H1 (cell line): ENCODE results near the gene CCT4. TPM values are rescaled to one million over a fixed set of nuclear protein-coding genes. Genes with fewer than 3 reads are reported as not detected.

ENCODE experiments used
- CTCF ChIA-PET: fragments of 300-600 bp; sonication (Branson Sonifier 250); formaldehyde crosslinking; loops from one replicate; lab custom pipeline; 2021; ENCODE audit not compliant: partially characterized antibody; lab: Charles Lee
- POLR2A ChIA-PET: fragments of 300-600 bp; sonication (Branson Sonifier 250); formaldehyde crosslinking; loops from one replicate; lab custom pipeline; 2021; ENCODE audit warnings: inconsistent platforms; ENCODE audit not compliant: partially characterized antibody; lab: Charles Lee
- DNase-seq, 2 experiments: peaks; one replicate each; pipeline versions ENCODE4 v3.0.0 to v3.0.0-alpha.2; 2010 to 2022; ENCODE audit warnings: low spot score in 2 of 2, low read depth in 1 of 2, mixed read lengths in 1 of 2
- FAIRE-seq: peaks from 2 replicates; lab custom pipeline; 2011; peaks lifted over from hg19 to GRCh38; lab: Jason Lieb, UNC
- H2AFZ ChIP-seq: 2 replicates; pipeline ENCODE4 v1.8.1; 2012; ENCODE audit warnings: low read length, inconsistent platforms
- H2AK5ac ChIP-seq: 2 replicates; pipeline ENCODE4 v1.6.1; 2013; ENCODE audit warnings: low read depth, low read length
- H2BK120ac ChIP-seq: replicated peaks from 2 replicates; pipeline ENCODE3; 2013; ENCODE audit warnings: low read depth, low read length, inconsistent platforms
- H2BK12ac ChIP-seq: 2 replicates; pipeline ENCODE4 v1.6.1; 2013; ENCODE audit warnings: low read depth, low read length
- H2BK15ac ChIP-seq: 2 replicates; pipeline ENCODE4 v1.6.1; 2013; ENCODE audit warnings: low read length
- H2BK20ac ChIP-seq: 2 replicates; pipeline ENCODE4 v1.6.1; 2013; ENCODE audit warnings: low read length
- H2BK5ac ChIP-seq: 2 replicates; pipeline ENCODE4 v1.6.1; 2013; ENCODE audit warnings: low read depth, low read length
- H3K14ac ChIP-seq: 2 replicates; pipeline ENCODE4 v1.6.1; 2013; ENCODE audit warnings: inconsistent platforms; ENCODE audit not compliant: insufficient read length
- H3K18ac ChIP-seq: 2 replicates; pipeline ENCODE4 v1.6.1; 2013; ENCODE audit warnings: low read length; ENCODE audit errors: extremely low read depth
- H3K23ac ChIP-seq: 2 replicates; pipeline ENCODE4 v1.6.1; 2013; ENCODE audit warnings: inconsistent platforms; ENCODE audit not compliant: insufficient read length
- H3K23me2 ChIP-seq: 2 replicates; pipeline ENCODE4 v1.6.1; 2013; ENCODE audit warnings: low read depth, low read length
- H3K27ac ChIP-seq: 2 replicates; pipeline ENCODE4 v1.6.1; 2011; ENCODE audit warnings: low read depth, low read length, inconsistent platforms
- H3K27me3 ChIP-seq, 4 experiments: replicated peaks in 1 of 4; 1 replicate in 1 of 4; 2 replicates in 3 of 4; pipeline versions ENCODE4 v1.6.1 to v1.8.1; 2011 to 2013; ENCODE audit warnings: low read length in 3 of 4, mild to moderate bottlenecking in 3 of 4, inconsistent platforms in 2 of 4, mixed read lengths in 2 of 4, moderate library complexity in 1 of 4; ENCODE audit not compliant: control insufficient read depth in 3 of 4, insufficient read depth in 3 of 4; ENCODE audit errors: extremely low read depth in 1 of 4
- H3K36me3 ChIP-seq, 4 experiments: 2 replicates each; pipeline versions ENCODE4 v1.6.1 to v1.8.1; 2011 to 2013; ENCODE audit warnings: mild to moderate bottlenecking in 4 of 4, low read length in 3 of 4, moderate library complexity in 2 of 4, control low read depth in 1 of 4, inconsistent platforms in 1 of 4; ENCODE audit not compliant: insufficient read depth in 4 of 4, control insufficient read depth in 2 of 4
- H3K4ac ChIP-seq: replicated peaks from 2 replicates; pipeline ENCODE3; 2013; ENCODE audit warnings: low read length, low read depth, mixed read lengths, inconsistent platforms; ENCODE audit not compliant: insufficient read length
- H3K4me1 ChIP-seq, 4 experiments: replicated peaks in 1 of 4; 1 replicate in 1 of 4; 2 replicates in 3 of 4; pipeline versions ENCODE4 v1.6.1 to v1.8.1; 2011 to 2013; ENCODE audit warnings: low read length in 3 of 4, inconsistent platforms in 2 of 4, mixed read lengths in 1 of 4; ENCODE audit not compliant: insufficient read depth in 4 of 4, control insufficient read depth in 3 of 4
- H3K4me2 ChIP-seq, 2 experiments: 2 replicates each; pipeline versions ENCODE4 v1.6.1 to v1.8.1; 2011 to 2013; ENCODE audit warnings: low read depth in 2 of 2, low read length in 2 of 2, control low read depth in 1 of 2, inconsistent platforms in 1 of 2, mild to moderate bottlenecking in 1 of 2; ENCODE audit not compliant: insufficient read depth in 1 of 2
- H3K4me3 ChIP-seq, 4 experiments: fragments of 200-600, 300-600 bp in 1 of 4; sonication (generic), shearing (Covaris generic), sonication (Bioruptor Twin) in 1 of 4; 2 replicates each; pipeline versions ENCODE4 v1.5.1 to v1.8.1; 2011 to 2016; ENCODE audit warnings: low read length in 4 of 4, low read depth in 3 of 4, control low read depth in 2 of 4, inconsistent platforms in 2 of 4, mild to moderate bottlenecking in 2 of 4, mixed read lengths in 1 of 4, moderate library complexity in 1 of 4; ENCODE audit not compliant: insufficient read depth in 2 of 4; ENCODE audit errors: extremely low read depth in 1 of 4
- H3K56ac ChIP-seq: replicated peaks from 2 replicates; pipeline ENCODE3; 2013; ENCODE audit warnings: low read depth, mild to moderate bottlenecking, mixed read lengths, low read length, inconsistent platforms; ENCODE audit not compliant: insufficient read length
- H3K79me1 ChIP-seq: 2 replicates; pipeline ENCODE4 v1.6.1; 2013; ENCODE audit warnings: low read depth, low read length, control low read depth
- H3K79me2 ChIP-seq, 2 experiments: 2 replicates each; pipeline versions ENCODE4 v1.6.1 to v1.8.1; 2012 to 2013; ENCODE audit warnings: low read length in 2 of 2, mild to moderate bottlenecking in 2 of 2, inconsistent platforms in 1 of 2; ENCODE audit not compliant: insufficient read depth in 2 of 2, control insufficient read depth in 1 of 2
- H3K9ac ChIP-seq, 4 experiments: replicated peaks in 1 of 4; 1 replicate in 1 of 4; 2 replicates in 3 of 4; pipeline versions ENCODE4 v1.6.1 to v1.8.1; 2011 to 2013; ENCODE audit warnings: low read depth in 3 of 4, low read length in 3 of 4, control low read depth in 2 of 4, mild to moderate bottlenecking in 2 of 4, moderate library complexity in 2 of 4, inconsistent platforms in 1 of 4; ENCODE audit errors: extremely low read depth in 1 of 4
- H3K9me3 ChIP-seq, 2 experiments: 2 replicates each; pipeline versions ENCODE4 v1.6.1 to v1.8.1; 2012 to 2013; ENCODE audit warnings: mild to moderate bottlenecking in 2 of 2, moderate library complexity in 2 of 2, control low read depth in 1 of 2, inconsistent platforms in 1 of 2, low read depth in 1 of 2, low read length in 1 of 2, mixed read lengths in 1 of 2; ENCODE audit not compliant: insufficient read depth in 2 of 2
- H4K20me1 ChIP-seq, 2 experiments: replicated peaks in 1 of 2; 2 replicates each; pipeline versions ENCODE3 to v1.8.1; 2011 to 2013; ENCODE audit warnings: inconsistent platforms in 2 of 2, low read length in 2 of 2, mild to moderate bottlenecking in 1 of 2; ENCODE audit not compliant: insufficient read depth in 2 of 2, control insufficient read depth in 1 of 2
- H4K5ac ChIP-seq: 2 replicates; pipeline ENCODE4 v1.6.1; 2013; ENCODE audit warnings: low read length, low read depth, mixed read lengths, inconsistent platforms; ENCODE audit not compliant: insufficient read length
- H4K8ac ChIP-seq: 2 replicates; pipeline ENCODE4 v1.8.0; 2013; ENCODE audit warnings: mild to moderate bottlenecking, moderate library complexity, low read length, inconsistent platforms; ENCODE audit not compliant: insufficient read depth; ENCODE audit errors: extremely low read depth
- H4K91ac ChIP-seq: replicated peaks from 2 replicates; pipeline ENCODE3; 2013; ENCODE audit warnings: low read length, mixed read lengths, inconsistent platforms; ENCODE audit not compliant: insufficient read length
- WGBS, 2 experiments: shearing (Covaris generic) in 1 of 2; methylation state at CpG; one replicate each; pipeline versions ENCODE4 v1.1.6 to v1.1.7; 2013 to 2015; ENCODE audit warnings: low lambda C conversion rate in 2 of 2, mixed read lengths in 2 of 2, inconsistent platforms in 1 of 2, low coverage in 1 of 2, missing lambda C conversion rate in 1 of 2; ENCODE audit not compliant: insufficient replicate concordance in 2 of 2, insufficient coverage in 1 of 2, insufficient read length in 1 of 2; ENCODE audit errors: extremely low coverage in 1 of 2, missing lambda C conversion rate in 1 of 2; 5-methylcytosine and 5-hydroxymethylcytosine counted together
- polyA plus RNA-seq, 7 experiments: library from polyadenylated mRNA; depleted of rRNA in 3 of 7; stranded (reverse) in 5 of 7; unstranded in 2 of 7; fragments of >200 nt in 5 of 7; fragments of 200-250 nt in 2 of 7; gene quantifications; 1 replicate in 5 of 7; 2 replicates in 1 of 7; 4 replicates in 1 of 7; pipeline versions ENCODE4 v1.2.1 to v1.2.3, GENCODE V29; 2011 to 2013; ENCODE audit warnings: missing spikeins in 2 of 7, mixed read lengths in 2 of 7
- total RNA-seq: library from RNA; stranded (reverse); fragmentation: NEBNext Ultra II Directional; extraction: Animal tissue kit (Norgen Biotek cat#: 25700); gene quantifications from 2 replicates; pipeline ENCODE4 v1.2.1, GENCODE V29; 2021

The CCT4 gene
- total and polyA plus RNA-seq, 2 of the 8 experiments (the other 6 are each of a cell fraction or from before 2014, with no cell fraction given) = 129 to 359 TPM

DNA sequence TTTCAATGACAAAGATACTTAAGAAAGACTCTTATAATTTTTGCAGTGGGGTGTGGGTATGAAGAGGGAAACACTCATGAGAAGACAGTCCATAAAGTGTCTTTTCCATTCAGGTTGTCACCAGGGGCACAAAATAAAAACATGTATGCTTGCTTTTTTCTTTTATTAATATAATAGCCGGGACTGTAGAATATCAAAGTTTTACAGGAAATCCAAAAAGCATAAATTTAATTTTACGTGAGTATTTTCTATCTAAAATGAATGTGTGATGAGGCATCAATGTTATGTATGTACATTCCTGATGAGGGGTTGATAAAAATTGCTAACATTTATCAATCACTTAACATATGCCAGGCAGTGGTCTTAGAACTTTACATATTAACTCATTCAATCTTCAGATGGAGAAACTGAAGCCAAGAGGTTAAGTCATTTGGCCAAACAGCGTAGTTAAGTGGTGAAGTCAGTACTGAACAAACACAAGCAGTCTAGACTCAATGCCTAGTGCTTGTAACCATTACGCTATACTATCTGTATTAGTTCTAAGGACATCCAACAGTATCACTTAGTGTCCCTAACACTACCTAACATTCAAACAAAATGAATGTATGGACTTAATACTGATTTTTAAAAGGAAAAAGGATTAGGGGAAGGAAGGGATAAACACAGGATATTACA lies 10.7 kb downstream of the CCT4 start:
- H4K5ac ChIP-seq = no peak overlapping the region
- no peak overlapping the region for H3K56ac ChIP-seq
- no peak overlapping the region for H2BK120ac ChIP-seq
- H2BK20ac ChIP-seq = no peak overlapping the region
- H3K18ac ChIP-seq = no peak overlapping the region
- H4K20me1 ChIP-seq = peaks cover 1 to 2% of the 10 kb centered on the region in 2 experiments
- H2BK15ac ChIP-seq = no peak overlapping the region
- no peaks in the 10 kb centered on the region for H3K4me1 ChIP-seq
- POLR2A ChIA-PET = interaction anchor here (0.7 to 2.1 kb wide), 7 partner anchors 8 to 388 kb away, joined by 3 to 6 read pairs (median 4); no protein-coding TSS in a partner anchor
- H2AFZ ChIP-seq = no peak overlapping the region
- no peaks in the 10 kb centered on the region for H3K9me3 ChIP-seq
- no peak overlapping the region for H3K4ac ChIP-seq
- FAIRE-seq (no peak), DNase-seq (no peak)
- H3K23ac ChIP-seq = no peak overlapping the region
- no peak overlapping the region for H3K4me3 ChIP-seq
- H3K79me1 ChIP-seq = no peaks in the 10 kb centered on the region
- H4K91ac ChIP-seq = no peak overlapping the region
- H3K14ac ChIP-seq = no peak overlapping the region
- H3K9ac ChIP-seq = no peak overlapping the region
- H2AK5ac ChIP-seq = no peak overlapping the region
- 90% methylated on average over 4 of the region's 4 CpGs; no CpG with 5 or more reads in 1 of the 2 experiments for WGBS, 2 experiments
- no peak overlapping the region for H3K4me2 ChIP-seq
- no peaks in the 10 kb centered on the region for H3K27me3 ChIP-seq
- H3K79me2 ChIP-seq = peaks cover 0 to 4% of the 10 kb centered on the region in 2 experiments; a peak in 1 of 4 replicates
- no peak overlapping the region for H4K8ac ChIP-seq
- H2BK12ac ChIP-seq = no peak overlapping the region
- H3K23me2 ChIP-seq = no peaks in the 10 kb centered on the region
- peaks cover 31 to 99% (median 74%) of the 10 kb centered on the region in 4 experiments for H3K36me3 ChIP-seq
- H3K27ac ChIP-seq = no peak overlapping the region
- CTCF ChIA-PET = no interaction called here
- H2BK5ac ChIP-seq = no peak overlapping the region
